ENCODE data around the gene LRRC10. TPM values are rescaled to one million over a fixed set of nuclear protein-coding genes. Genes with fewer than 3 reads are reported as not detected.
"Not testable (repeated sequence)": the region's sequence is repeated elsewhere in the genome, so short reads cannot be mapped to it uniquely, and the experiment has no call there.

LRRC10 gene
- total and polyA plus RNA-seq, 4 donors: 0.06 TPM; not detected in 3

DNA sequence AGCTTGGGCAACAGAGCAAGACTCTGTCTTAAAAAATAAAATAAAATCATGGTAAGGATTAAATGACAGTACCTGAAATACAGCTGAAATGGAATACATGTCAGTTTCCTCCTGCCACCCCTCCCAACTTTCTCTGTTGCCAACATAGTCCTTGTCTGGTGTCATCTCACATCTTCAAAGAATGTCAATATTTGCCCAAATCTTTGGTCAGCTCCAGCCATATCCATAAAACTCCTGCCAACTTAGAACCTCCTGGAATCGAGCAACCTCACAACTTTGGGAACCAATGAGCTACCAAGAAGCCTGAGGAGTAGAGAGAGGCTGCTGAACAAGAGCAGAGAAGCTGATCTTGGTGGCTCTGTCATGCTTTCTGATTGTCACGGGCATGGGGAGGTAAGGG, 10.8 kb upstream of the LRRC10 start:
- H3K27ac ChIP-seq (ENCODE audit: low read depth, low read length): no peak overlapping the region
- H3K27me3 ChIP-seq (ENCODE audit: control insufficient read depth, insufficient read depth, low read length): no peaks in the 10 kb centered on the region
- whole genome bisulfite sequencing (ENCODE audit: insufficient coverage): 100% methylated on average over 1 of the region's 2 CpGs
- DNase-seq (ENCODE audit: low read depth in 4 of 6, low spot score in 6 of 6): no peak
- no peaks in the 10 kb centered on the region for H3K4me1 ChIP-seq (ENCODE audit: control insufficient read depth, insufficient read depth, low read length)
- H3K4me3 ChIP-seq (ENCODE audit: low read depth, low read length): no peak overlapping the region
- H3K9me3 ChIP-seq (ENCODE audit: control insufficient read depth, insufficient read depth, low read length): no peaks in the 10 kb centered on the region
- H3K36me3 ChIP-seq (ENCODE audit: control insufficient read depth, insufficient read depth, low read length): no peaks in the 10 kb centered on the region

- DNase-seq (ENCODE audit: low read depth in 4 of 6, low spot score in 6 of 6): no peak
- Histone ChIP-seq H3K27ac (ENCODE audit: low read depth, low read length) (no peak overlapping the region), H3K9me3 (ENCODE audit: control insufficient read depth, insufficient read depth, low read length) (no peaks in the 10 kb centered on the region), H3K36me3 (ENCODE audit: control insufficient read depth, insufficient read depth, low read length) (no peaks in the 10 kb centered on the region), H3K27me3 (ENCODE audit: control insufficient read depth, insufficient read depth, low read length) (no peaks in the 10 kb centered on the region), H3K4me3 (ENCODE audit: low read depth, low read length) (no peak overlapping the region), H3K4me1 (ENCODE audit: control insufficient read depth, insufficient read depth, low read length) (no peaks in the 10 kb centered on the region)
- WGBS (ENCODE audit: insufficient coverage): 95% methylated on average over 2 of the region's 2 CpGs
Measured at GRCh38 chr12:69620921-69621320, 10.2 kb upstream of the LRRC10 start.

GRCh38 chr12:69620077-69620476, 9.4 kb upstream of the LRRC10 start:
- DNase-seq (ENCODE audit: low read depth in 4 of 6, low spot score in 6 of 6): no peak
- H3K27ac ChIP-seq (ENCODE audit: low read depth, low read length): no peak overlapping the region
- H3K4me3 ChIP-seq (ENCODE audit: low read depth, low read length): no peak overlapping the region
- no peaks in the 10 kb centered on the region for H3K4me1 ChIP-seq (ENCODE audit: control insufficient read depth, insufficient read depth, low read length)
- H3K9me3 ChIP-seq (ENCODE audit: control insufficient read depth, insufficient read depth, low read length): no peaks in the 10 kb centered on the region
- WGBS (ENCODE audit: insufficient coverage): 80% methylated on average over 1 of the region's 4 CpGs
- H3K27me3 ChIP-seq (ENCODE audit: control insufficient read depth, insufficient read depth, low read length): no peaks in the 10 kb centered on the region
- H3K36me3 ChIP-seq (ENCODE audit: control insufficient read depth, insufficient read depth, low read length): no peaks in the 10 kb centered on the region

DNA sequence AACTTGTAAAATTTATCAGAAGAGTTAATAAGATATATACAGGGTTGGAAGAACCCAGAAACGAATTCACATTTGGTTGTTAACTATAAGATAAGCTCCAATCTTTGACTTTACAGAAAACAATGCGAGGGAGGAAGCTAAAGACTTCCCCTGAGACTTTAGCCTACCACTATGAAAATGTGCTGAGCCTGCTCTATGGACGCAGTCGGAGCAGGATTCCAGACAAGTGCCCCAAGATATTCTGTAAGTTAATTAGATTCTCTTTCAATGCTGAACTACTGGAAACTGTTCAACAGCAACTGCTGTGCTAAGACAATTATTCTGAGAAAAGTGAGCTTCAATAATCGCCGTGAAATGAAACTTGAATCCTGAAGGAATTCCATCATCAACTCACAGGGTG, 8.3 kb upstream of the LRRC10 start:
- peak in 2 of 6 donors; percentile 15 to 69 for DNase-seq (ENCODE audit: low read depth in 4 of 6, low spot score in 6 of 6)
- no peaks in the 10 kb centered on the region for H3K9me3 ChIP-seq (ENCODE audit: control insufficient read depth, insufficient read depth, low read length)
- 33% methylated on average over 2 of the region's 6 CpGs for WGBS (ENCODE audit: insufficient coverage)

DNA sequence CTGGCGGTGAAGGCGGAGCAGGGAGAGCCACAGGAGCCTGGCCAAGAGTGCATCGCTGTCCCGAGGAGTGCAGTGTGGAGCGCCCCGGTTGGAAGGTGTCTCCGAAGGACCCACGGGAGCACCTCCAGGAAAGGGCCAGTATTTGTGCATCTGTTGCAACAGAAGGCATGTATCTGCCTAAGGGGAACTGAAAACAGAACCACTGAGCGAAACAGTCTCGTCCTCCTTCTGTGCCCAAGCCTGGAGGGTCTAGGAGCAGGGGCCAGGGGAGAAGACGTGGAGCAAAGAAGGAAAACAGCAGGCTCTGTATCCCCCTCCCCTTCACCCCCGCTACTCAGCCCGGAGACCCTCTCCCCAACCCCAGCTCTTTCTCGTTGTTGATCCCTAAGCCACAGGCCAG, 5.3 kb upstream of the LRRC10 start:
- Histone ChIP-seq H3K9me3 (ENCODE audit: control insufficient read depth, insufficient read depth, low read length) (no peaks in the 10 kb centered on the region), H3K27me3 (ENCODE audit: control insufficient read depth, insufficient read depth, low read length) (no peaks in the 10 kb centered on the region), H3K27ac (ENCODE audit: low read depth, low read length) (no peak overlapping the region), H3K4me1 (ENCODE audit: control insufficient read depth, insufficient read depth, low read length) (no peaks in the 10 kb centered on the region), H3K36me3 (ENCODE audit: control insufficient read depth, insufficient read depth, low read length) (no peaks in the 10 kb centered on the region), H3K4me3 (ENCODE audit: low read depth, low read length) (no peak overlapping the region)
- DNase-seq (ENCODE audit: low read depth in 4 of 6, low spot score in 6 of 6): no peak
- 74% methylated on average over 10 of the region's 14 CpGs for WGBS (ENCODE audit: insufficient coverage)

More for the DNA sequence above, 8.3 kb upstream of the LRRC10 start:
- Histone ChIP-seq H3K27me3 (ENCODE audit: control insufficient read depth, insufficient read depth, low read length) (no peaks in the 10 kb centered on the region), H3K36me3 (ENCODE audit: control insufficient read depth, insufficient read depth, low read length) (no peaks in the 10 kb centered on the region), H3K4me1 (ENCODE audit: control insufficient read depth, insufficient read depth, low read length) (no peaks in the 10 kb centered on the region), H3K27ac (ENCODE audit: low read depth, low read length) (no peak overlapping the region), H3K4me3 (ENCODE audit: low read depth, low read length) (no peak overlapping the region)

DNA sequence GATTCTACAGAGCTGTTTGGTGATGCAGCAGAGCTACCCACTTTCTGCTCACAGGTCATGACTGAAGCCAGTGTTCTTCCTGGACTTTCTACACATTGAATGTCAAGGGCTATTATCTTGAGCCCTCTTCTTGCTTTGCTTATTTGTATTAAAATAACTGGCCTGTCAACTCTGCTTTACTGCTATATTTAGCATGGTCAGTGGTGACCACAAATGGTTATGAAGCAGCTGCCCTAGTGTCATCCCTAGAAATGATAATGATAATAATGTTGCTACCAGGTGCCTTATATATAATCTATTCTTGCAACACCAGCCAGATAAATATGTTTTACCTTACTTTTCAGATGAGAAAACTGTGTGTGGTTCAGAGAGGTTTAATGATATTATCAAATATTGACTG, 2.6 kb upstream of the LRRC10 start:
- Histone ChIP-seq H3K4me3 (ENCODE audit: low read depth, low read length) (no peak overlapping the region), H3K9me3 (ENCODE audit: control insufficient read depth, insufficient read depth, low read length) (no peaks in the 10 kb centered on the region), H3K27me3 (ENCODE audit: control insufficient read depth, insufficient read depth, low read length) (no peaks in the 10 kb centered on the region), H3K4me1 (ENCODE audit: control insufficient read depth, insufficient read depth, low read length) (no peaks in the 10 kb centered on the region), H3K36me3 (ENCODE audit: control insufficient read depth, insufficient read depth, low read length) (no peaks in the 10 kb centered on the region), H3K27ac (ENCODE audit: low read depth, low read length) (no peak overlapping the region)
- no peak for DNase-seq (ENCODE audit: low read depth in 4 of 6, low spot score in 6 of 6)

DNA sequence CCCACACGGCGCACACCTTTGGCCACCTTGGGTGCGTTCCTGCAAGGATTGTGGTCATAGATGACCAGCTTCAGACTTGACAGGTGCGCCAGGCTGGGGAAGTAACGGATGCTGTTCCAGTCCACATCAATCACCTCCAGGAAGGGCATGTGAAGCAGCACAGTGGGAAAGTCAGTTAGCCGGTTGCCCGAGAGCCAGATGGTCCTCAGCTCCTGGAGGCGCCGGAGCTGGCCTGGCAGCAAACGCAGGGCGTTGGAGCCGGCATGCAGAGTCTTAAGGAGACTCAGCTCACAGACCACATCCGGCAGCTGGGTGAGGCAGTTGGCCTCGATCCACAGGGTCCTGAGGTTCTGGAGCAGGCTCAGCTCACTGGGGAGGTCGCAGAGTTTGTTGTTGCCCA, 581 bp downstream of the LRRC10 start:
- DNase-seq (ENCODE audit: low read depth in 4 of 6, low spot score in 6 of 6): no peak
- no peaks in the 10 kb centered on the region for H3K9me3 ChIP-seq (ENCODE audit: control insufficient read depth, insufficient read depth, low read length)
- H3K27ac ChIP-seq (ENCODE audit: low read depth, low read length): no peak overlapping the region
- no peak overlapping the region for H3K4me3 ChIP-seq (ENCODE audit: low read depth, low read length)
- no peaks in the 10 kb centered on the region for H3K4me1 ChIP-seq (ENCODE audit: control insufficient read depth, insufficient read depth, low read length)
- no peaks in the 10 kb centered on the region for H3K36me3 ChIP-seq (ENCODE audit: control insufficient read depth, insufficient read depth, low read length)
- no peaks in the 10 kb centered on the region for H3K27me3 ChIP-seq (ENCODE audit: control insufficient read depth, insufficient read depth, low read length)
- 94% methylated on average over 14 of the region's 15 CpGs for WGBS (ENCODE audit: insufficient coverage)

GRCh38 chr12:69608114-69608513, 2.6 kb downstream of the LRRC10 start:
- no peak for DNase-seq (ENCODE audit: low read depth in 4 of 6, low spot score in 6 of 6)
- Histone ChIP-seq H3K27ac (ENCODE audit: low read depth, low read length) (no peak overlapping the region), H3K36me3 (ENCODE audit: control insufficient read depth, insufficient read depth, low read length) (no peaks in the 10 kb centered on the region), H3K9me3 (ENCODE audit: control insufficient read depth, insufficient read depth, low read length) (no peaks in the 10 kb centered on the region), H3K4me3 (ENCODE audit: low read depth, low read length) (no peak overlapping the region), H3K4me1 (ENCODE audit: control insufficient read depth, insufficient read depth, low read length) (no peaks in the 10 kb centered on the region), H3K27me3 (ENCODE audit: control insufficient read depth, insufficient read depth, low read length) (no peaks in the 10 kb centered on the region)
- WGBS (ENCODE audit: insufficient coverage): no CpG with 5 or more reads among the region's 2 CpGs

- H3K27ac ChIP-seq (ENCODE audit: low read depth, low read length); H3K27me3 ChIP-seq (ENCODE audit: control insufficient read depth, insufficient read depth, low read length); H3K4me3 ChIP-seq (ENCODE audit: low read depth, low read length); H3K9me3 ChIP-seq (ENCODE audit: control insufficient read depth, insufficient read depth, low read length); H3K4me1 ChIP-seq (ENCODE audit: control insufficient read depth, insufficient read depth, low read length); DNase-seq (ENCODE audit: low read depth in 4 of 6, low spot score in 6 of 6): not testable (repeated sequence)
- H3K36me3 ChIP-seq (ENCODE audit: control insufficient read depth, insufficient read depth, low read length): peaks cover 19% of the 10 kb centered on the region
- WGBS (ENCODE audit: insufficient coverage): no CpG with 5 or more reads among the region's 3 CpGs
Measured at GRCh38 chr12:69604275-69604674, 6.4 kb downstream of the LRRC10 start.

GRCh38 chr12:69603556-69603955, 7.2 kb downstream of the LRRC10 start:
- H3K27me3 ChIP-seq (ENCODE audit: control insufficient read depth, insufficient read depth, low read length); DNase-seq (ENCODE audit: low read depth in 4 of 6, low spot score in 6 of 6); H3K4me1 ChIP-seq (ENCODE audit: control insufficient read depth, insufficient read depth, low read length); H3K9me3 ChIP-seq (ENCODE audit: control insufficient read depth, insufficient read depth, low read length); H3K27ac ChIP-seq (ENCODE audit: low read depth, low read length); H3K4me3 ChIP-seq (ENCODE audit: low read depth, low read length): not testable (repeated sequence)
- H3K36me3 ChIP-seq (ENCODE audit: control insufficient read depth, insufficient read depth, low read length): peaks cover 24% of the 10 kb centered on the region
- 80% methylated on average over 1 of the region's 6 CpGs for WGBS (ENCODE audit: insufficient coverage)
